Psoas muscle (tissue), 8 donors: ENCODE measurements around the gene DONSON. TPM values are rescaled to one million over a fixed set of nuclear protein-coding genes. Genes with fewer than 3 reads are reported as not detected.

Source experiments
- ATAC-seq, 4 donors: fragments of 200-7000 bp; cut with Tn5 transposase; one replicate each; pipeline ENCODE4 v1.9.1; 2020; ENCODE audit warnings: moderate library complexity in 3 of 4, mild to moderate bottlenecking in 2 of 4
- DNase-seq, 2 donors: peaks; one replicate each; pipeline ENCODE4 v3.0.0-alpha.2; 2020
- H3K27ac ChIP-seq: fragments of 200-600 bp; one replicate; pipeline ENCODE4 v1.8.0; 2022
- H3K27me3 ChIP-seq, 3 donors: fragments of 200-600 bp in 1 of 3; one replicate each; pipeline versions ENCODE4 v1.6.1 to v1.8.0; 2013 to 2022; ENCODE audit warnings: low read length in 2 of 3, mild to moderate bottlenecking in 2 of 3, moderate library complexity in 1 of 3; ENCODE audit not compliant: insufficient read depth in 3 of 3
- H3K36me3 ChIP-seq, 2 donors: fragments of 200-600 bp in 1 of 2; one replicate each; pipeline versions ENCODE4 v1.6.1 to v1.8.0; 2013 to 2022; ENCODE audit warnings: low read depth in 1 of 2, mild to moderate bottlenecking in 1 of 2, moderate library complexity in 1 of 2; ENCODE audit not compliant: insufficient read depth in 1 of 2
- H3K4me1 ChIP-seq: fragments of 200-600 bp; one replicate; pipeline ENCODE4 v1.8.0; 2022
- H3K4me3 ChIP-seq: fragments of 200-600 bp; one replicate; pipeline ENCODE4 v1.8.0; 2022; ENCODE audit warnings: mild to moderate bottlenecking
- H3K9me3 ChIP-seq: fragments of 200-600 bp; one replicate; pipeline ENCODE4 v1.8.0; 2022
- CTCF ChIP-seq: fragments of 200-600 bp; IDR thresholded peaks from one replicate; pipeline ENCODE4 v1.8.0; 2022; ENCODE audit warnings: antibody characterized with exemption
- WGBS, 3 donors: extraction: QIAGEN DNeasy Blood & Tissue Kit; methylation state at CpG; one replicate each; pipeline versions ENCODE4 v1.1.6 to v1.1.7; 2013; 5-methylcytosine and 5-hydroxymethylcytosine counted together
- intact Hi-C, 2 donors: fragments of 100-400 bp; cut with DNase I; formaldehyde crosslinking; loops; one replicate each; pipeline versions ENCODE4 v1.11.0 to v1.14.2; 2022
- polyA plus RNA-seq, 3 donors: library from polyadenylated mRNA; stranded (reverse); fragments of 200-250 nt; gene quantifications; one replicate each; pipeline ENCODE4 v1.2.3, GENCODE V29; 2013
- total RNA-seq, 4 donors: library from RNA; stranded (reverse); fragmentation: NEBNext Ultra II Directional in 2 of 4; extraction: Animal tissue kit (Norgen Biotek cat#: 25700) in 2 of 4; gene quantifications; one replicate each; pipeline versions ENCODE4 v1.2.1 to v1.2.4, GENCODE V29; 2021 to 2023
- donor health status: healthy with polysubstance abuse.
- donor health status: DM: no; HTN: no; CAD: no; lungs with moderate emphysema.
- donor health status: Bipolar disorder and iron deficiency.
- donor health status: healthy.
- donor health status: DM: yes; HTN: yes; CAD: no.
- donor health status: DM: no; HTN: no; CAD: no.
- donor health status: DM: no; HTN: no; CAD: no.
- donor health status: DM: yes; HTN: yes; CAD: no.

DONSON gene
- total and polyA plus RNA-seq, 7 donors, result 4.8 to 15.1 (median 5.4) TPM

GRCh38 chr21:33540711-33541104, 47.8 kb downstream of the DONSON start:
- TF ChIP-seq CTCF, result no peak
- Histone ChIP-seq H3K27me3 (no peaks in the 10 kb centered on the region), H3K9me3 (no peaks in the 10 kb centered on the region), H3K27ac (peak overlapping the region; percentile 99), H3K36me3 (peaks cover 4 to 36% of the 10 kb centered on the region in 2 donors), H3K4me3 (peak overlapping the region; percentile 84), H3K4me1 (peaks cover 25% of the 10 kb centered on the region)
- WGBS, 3 donors, result 70 to 86% (median 76%) methylated on average over 3 of the region's 3 CpGs
- ATAC-seq, result no peak
- intact Hi-C loops, result loop anchor here in 1 of 2 donors (5.0 kb wide), 2 partner anchors 47 to 67 kb away; partner anchors contain the start of gene DONSON
- DNase-seq, result no peak

GRCh38 chr21:33539616-33540015, 48.9 kb downstream of the DONSON start:
- intact Hi-C loops, result loop anchor here in 1 of 2 donors (5.0 kb wide), 2 partner anchors 48 to 68 kb away; partner anchors contain the start of gene DONSON
- Histone ChIP-seq H3K4me3 (no peak overlapping the region), H3K27me3 (no peaks in the 10 kb centered on the region), H3K36me3 (peaks cover 4 to 47% of the 10 kb centered on the region in 2 donors), H3K9me3 (no peaks in the 10 kb centered on the region), H3K27ac (no peak overlapping the region), H3K4me1 (peaks cover 14% of the 10 kb centered on the region)
- DNase-seq (no peak), ATAC-seq (no peak)
- WGBS, 3 donors, result 84 to 89% (median 84%) methylated on average over 4 of the region's 4 CpGs
- TF ChIP-seq CTCF, result no peak

GRCh38 chr21:33537212-33537611, 51.3 kb downstream of the DONSON start:
- Histone ChIP-seq H3K4me1 (peaks cover 11% of the 10 kb centered on the region), H3K36me3 (peaks cover 9 to 71% of the 10 kb centered on the region in 2 donors), H3K4me3 (no peak overlapping the region), H3K27me3 (no peaks in the 10 kb centered on the region), H3K9me3 (no peaks in the 10 kb centered on the region), H3K27ac (no peak overlapping the region)
- intact Hi-C loops, result no loop called here
- 93 to 96% (median 94%) methylated on average over 2 of the region's 2 CpGs for WGBS, 3 donors
- no peak for TF ChIP-seq CTCF
- DNase-seq (no peak), ATAC-seq (no peak)

GRCh38 chr21:33531007-33531406, 57.5 kb downstream of the DONSON start:
- Histone ChIP-seq H3K36me3 (peaks cover 12 to 100% of the 10 kb centered on the region in 2 donors), H3K4me3 (no peak overlapping the region), H3K27ac (no peak overlapping the region), H3K27me3 (no peaks in the 10 kb centered on the region), H3K9me3 (no peaks in the 10 kb centered on the region), H3K4me1 (no peaks in the 10 kb centered on the region)
- WGBS, 3 donors, result 85 to 90% (median 88%) methylated on average over 3 of the region's 3 CpGs
- TF ChIP-seq CTCF, result no peak
- ATAC-seq, result no peak
- DNase-seq, result no peak
- intact Hi-C loops, result no loop called here

Other genes with a start within 250 kb of the DONSON start
- 10 to 100 TPM; 16.0 to 42.9 (median 31.3) TPM for gene IFNGR2, start 185.3 kb downstream of the DONSON start, total RNA-seq
- gene IFNGR2, start 185.3 kb downstream of the DONSON start, polyA plus RNA-seq, result 10 to 100 TPM; 11.7 to 24.7 (median 22.2) TPM
- 10 to 100 TPM; 16.8 to 30.0 (median 20.7) TPM for gene TMEM50B, start 108.7 kb downstream of the DONSON start, total RNA-seq
- gene TMEM50B, start 108.7 kb downstream of the DONSON start, polyA plus RNA-seq, result 10 to 100 TPM; 16.0 to 42.6 (median 23.6) TPM
- 1 to 10 TPM; 3.0 to 4.5 (median 3.3) TPM for gene DNAJC28, start 97.0 kb downstream of the DONSON start, total RNA-seq
- gene DNAJC28, start 97.0 kb downstream of the DONSON start, polyA plus RNA-seq, result 1 to 10 TPM; 2.9 to 7.6 (median 2.9) TPM
- gene GART, start 46.6 kb downstream of the DONSON start, total RNA-seq, result 10 to 100 TPM; 41.9 to 77.8 (median 53.5) TPM
- 10 to 100 TPM; 22.0 to 57.2 (median 40.8) TPM for gene GART, start 46.6 kb downstream of the DONSON start, polyA plus RNA-seq
- gene SON, start 45.6 kb downstream of the DONSON start, total RNA-seq, result 100 to 1,000 TPM; 126 to 179 (median 142) TPM
- 10 to 100 TPM; 50.1 to 84.8 (median 75.5) TPM for gene SON, start 45.6 kb downstream of the DONSON start, polyA plus RNA-seq
- gene CRYZL1, start 53.1 kb upstream of the DONSON start, total RNA-seq, result 10 to 100 TPM; 14.0 to 22.6 (median 18.8) TPM
- 10 to 100 TPM; 12.8 to 37.7 (median 15.7) TPM for gene CRYZL1, start 53.1 kb upstream of the DONSON start, polyA plus RNA-seq
- gene ITSN1, start 53.8 kb upstream of the DONSON start, total RNA-seq, result 10 to 100 TPM; 18.1 to 43.8 (median 24.7) TPM
- 10 to 100 TPM in 1 of 3 donors, 1 to 10 TPM in 2; 9.3 to 24.3 (median 9.8) TPM for gene ITSN1, start 53.8 kb upstream of the DONSON start, polyA plus RNA-seq